H9 (cell line): ENCODE results near the gene AMOTL1. TPM values are rescaled to one million over a fixed set of nuclear protein-coding genes. Genes with fewer than 3 reads are reported as not detected.

Source experiments
- DNase-seq: peaks from one replicate; pipeline ENCODE4 v3.0.0-alpha.2; 2017
- H2AFZ ChIP-seq: one replicate; pipeline ENCODE4 v1.6.1; 2013; ENCODE audit warnings: mild to moderate bottlenecking, low read length, control low read depth, moderate library complexity
- H2AK5ac ChIP-seq: 2 replicates; pipeline ENCODE4 v1.6.1; 2013; ENCODE audit warnings: low read length, control low read depth, mixed read lengths; ENCODE audit not compliant: insufficient read length
- H2BK120ac ChIP-seq: one replicate; pipeline ENCODE4 v1.6.1; 2013; ENCODE audit warnings: low read depth, mild to moderate bottlenecking, low read length, control low read depth, inconsistent platforms; ENCODE audit not compliant: poor library complexity, severe bottlenecking
- H2BK12ac ChIP-seq: 2 replicates; pipeline ENCODE4 v1.6.1; 2013; ENCODE audit warnings: low read length, control low read depth, mixed read lengths, low read depth; ENCODE audit not compliant: insufficient read length
- H2BK15ac ChIP-seq: 2 replicates; pipeline ENCODE4 v1.6.1; 2013; ENCODE audit warnings: low read depth, low read length, control low read depth
- H2BK20ac ChIP-seq: one replicate; pipeline ENCODE4 v1.6.1; 2013; ENCODE audit warnings: low read depth, mild to moderate bottlenecking, low read length, control low read depth, inconsistent platforms; ENCODE audit not compliant: poor library complexity, severe bottlenecking
- H2BK5ac ChIP-seq: 2 replicates; pipeline ENCODE4 v1.6.1; 2013; ENCODE audit warnings: low read length, control low read depth, mixed read lengths; ENCODE audit not compliant: insufficient read length
- H3K14ac ChIP-seq: 2 replicates; pipeline ENCODE4 v1.6.1; 2013; ENCODE audit warnings: low read length, control low read depth; ENCODE audit not compliant: insufficient read depth
- H3K18ac ChIP-seq: 2 replicates; pipeline ENCODE4 v1.6.1; 2013; ENCODE audit warnings: low read depth, mild to moderate bottlenecking, mixed read lengths, low read length, control low read depth; ENCODE audit not compliant: insufficient read length
- H3K23ac ChIP-seq: 2 replicates; pipeline ENCODE4 v1.6.1; 2013; ENCODE audit warnings: low read length, control low read depth, mixed read lengths, low read depth; ENCODE audit not compliant: insufficient read length
- H3K23me2 ChIP-seq: 2 replicates; pipeline ENCODE4 v1.6.1; 2013; ENCODE audit warnings: low read depth, mild to moderate bottlenecking, mixed read lengths, low read length, control low read depth; ENCODE audit not compliant: insufficient read length, poor library complexity, severe bottlenecking
- H3K27ac ChIP-seq: 2 replicates; pipeline ENCODE4 v1.5.1; 2013; ENCODE audit warnings: low read length, control low read depth, mixed read lengths, low read depth; ENCODE audit not compliant: insufficient read length
- H3K27me3 ChIP-seq: 2 replicates; pipeline ENCODE4 v1.6.1; 2013; ENCODE audit warnings: low read length, control low read depth, inconsistent platforms; ENCODE audit not compliant: insufficient read depth
- H3K4ac ChIP-seq: 2 replicates; pipeline ENCODE4 v1.6.1; 2013; ENCODE audit warnings: low read depth, mild to moderate bottlenecking, control low read depth, inconsistent platforms, low read length, moderate library complexity
- H3K4me1 ChIP-seq: 2 replicates; pipeline ENCODE4 v1.6.1; 2013; ENCODE audit warnings: low read length, control low read depth, inconsistent platforms; ENCODE audit not compliant: insufficient read depth
- H3K4me2 ChIP-seq: 2 replicates; pipeline ENCODE4 v1.6.1; 2013; ENCODE audit warnings: low read length, control low read depth, mixed read lengths; ENCODE audit not compliant: insufficient read length, insufficient read depth
- H3K56ac ChIP-seq: 2 replicates; pipeline ENCODE4 v1.6.1; 2013; ENCODE audit warnings: low read depth, mild to moderate bottlenecking, mixed read lengths, low read length, control low read depth; ENCODE audit not compliant: insufficient read length
- H3K79me1 ChIP-seq: 2 replicates; pipeline ENCODE4 v1.6.1; 2013; ENCODE audit warnings: low read depth, mild to moderate bottlenecking, moderate library complexity, low read length, control low read depth, inconsistent platforms; ENCODE audit not compliant: insufficient read depth, poor library complexity, severe bottlenecking
- H3K79me2 ChIP-seq: 2 replicates; pipeline ENCODE4 v1.6.1; 2013; ENCODE audit warnings: low read length, control low read depth, inconsistent platforms; ENCODE audit not compliant: insufficient read depth
- H3K9ac ChIP-seq: 2 replicates; pipeline ENCODE4 v1.6.1; 2013; ENCODE audit warnings: low read length, control low read depth, mixed read lengths; ENCODE audit not compliant: insufficient read length; ENCODE audit errors: extremely low read depth
- H3K9me3 ChIP-seq: one replicate; pipeline ENCODE4 v1.6.1; 2013; ENCODE audit warnings: low read depth, low read length, inconsistent platforms; ENCODE audit not compliant: control insufficient read depth
- H3T11ph ChIP-seq: one replicate; pipeline ENCODE4 v1.6.1; 2013; ENCODE audit warnings: mild to moderate bottlenecking, low read length, control low read depth, inconsistent platforms
- H4K20me1 ChIP-seq: one replicate; pipeline ENCODE4 v1.6.1; 2013; ENCODE audit not compliant: control insufficient read depth, insufficient read length, insufficient read depth
- H4K5ac ChIP-seq: 2 replicates; pipeline ENCODE4 v1.6.1; 2013; ENCODE audit warnings: low read depth, mild to moderate bottlenecking, mixed read lengths, low read length, control low read depth; ENCODE audit not compliant: insufficient read length
- H4K8ac ChIP-seq: replicated peaks from 2 replicates; pipeline ENCODE4 v1.6.1; 2013; ENCODE audit warnings: low read length, control low read depth, mixed read lengths, low read depth; ENCODE audit not compliant: insufficient read length
- H4K91ac ChIP-seq: 2 replicates; pipeline ENCODE4 v1.6.1; 2013; ENCODE audit warnings: low read depth, mild to moderate bottlenecking, moderate library complexity, mixed read lengths, low read length, control low read depth; ENCODE audit not compliant: insufficient read length
- H3K27ac Mint-ChIP-seq, 3 experiments: 2 replicates in 2 of 3; 3 replicates in 1 of 3; pipeline ENCODE4 v1.8.0; 2020 to 2021; ENCODE audit warnings: mixed read lengths in 3 of 3, mild to moderate bottlenecking in 1 of 3, moderate library complexity in 1 of 3
- H3K27me3 Mint-ChIP-seq: 2 replicates; pipeline ENCODE4 v1.8.0; 2021; ENCODE audit warnings: low read depth, mild to moderate bottlenecking, moderate library complexity, mixed read lengths
- H3K36me3 Mint-ChIP-seq, 3 experiments: 2 replicates in 2 of 3; 3 replicates in 1 of 3; pipeline ENCODE4 v1.8.0; 2020 to 2021; ENCODE audit warnings: low read depth in 3 of 3, mixed read lengths in 3 of 3; ENCODE audit not compliant: insufficient read depth in 1 of 3
- H3K4me1 Mint-ChIP-seq, 2 experiments: 2 replicates each; pipeline ENCODE4 v1.8.0; 2020; ENCODE audit warnings: mixed read lengths in 2 of 2
- H3K4me3 Mint-ChIP-seq, 2 experiments: 2 replicates in 1 of 2; 3 replicates in 1 of 2; pipeline ENCODE4 v1.8.0; 2020 to 2021; ENCODE audit warnings: mild to moderate bottlenecking in 2 of 2, mixed read lengths in 2 of 2, moderate library complexity in 1 of 2
- H3K9me3 Mint-ChIP-seq, 2 experiments: 2 replicates in 1 of 2; 3 replicates in 1 of 2; pipeline ENCODE4 v1.8.0; 2020; ENCODE audit warnings: mild to moderate bottlenecking in 2 of 2, mixed read lengths in 2 of 2, moderate library complexity in 1 of 2
- CTCF ChIP-seq: fragments of 200-600 bp; sonication (generic); conservative IDR thresholded peaks from 3 replicates; pipeline ENCODE4 v1.8.0; 2021; ENCODE audit warnings: antibody characterized with exemption, mild to moderate bottlenecking
- WGBS: extraction: QIAGEN DNeasy Blood & Tissue Kit; methylation state at CpG from one replicate; pipeline ENCODE4 v1.1.7; 2013; ENCODE audit warnings: missing lambda C conversion rate, low lambda C conversion rate, mixed read lengths; ENCODE audit not compliant: insufficient read length; ENCODE audit errors: extremely low coverage; 5-methylcytosine and 5-hydroxymethylcytosine counted together
- total RNA-seq: library from RNA; stranded (reverse); gene quantifications from 2 replicates; pipeline ENCODE4 v1.2.1, GENCODE V29; 2021

Gene AMOTL1
- total RNA-seq, 1 experiment from 2014 or later, result 18.5 TPM

GRCh38 chr11:94924171-94924572 is 156.0 kb downstream of the AMOTL1 start:
- Histone ChIP-seq H3K27ac (no peak overlapping the region), H2BK15ac (no peak overlapping the region), H3K56ac (no peak overlapping the region), H3T11ph (no peak overlapping the region), H3K9me3 (no peaks in the 10 kb centered on the region), H2AFZ (no peak overlapping the region), H3K23me2 (no peaks in the 10 kb centered on the region), H3K4me1 (no peaks in the 10 kb centered on the region), H3K14ac (no peak overlapping the region), H4K5ac (no peak overlapping the region), H4K20me1 (peaks cover 2% of the 10 kb centered on the region), H3K23ac (no peak overlapping the region), H3K79me2 (no peaks in the 10 kb centered on the region), H3K18ac (no peak overlapping the region), H3K9ac (no peak overlapping the region), H3K4me2 (no peak overlapping the region), H3K27me3 (no peaks in the 10 kb centered on the region), H2AK5ac (no peak overlapping the region), H3K79me1 (no peaks in the 10 kb centered on the region), H2BK12ac (no peak overlapping the region), H4K8ac (no peak overlapping the region), H2BK5ac (no peak overlapping the region), H3K4ac (no peak overlapping the region), H2BK20ac (no peak overlapping the region), H4K91ac (no peak overlapping the region), H2BK120ac (no peak overlapping the region)
- WGBS, result no CpG with 5 or more reads among the region's 6 CpGs
- peaks cover 5 to 10% of the 10 kb centered on the region in 2 experiments; a peak in 3 of 4 replicates for H3K4me1 Mint-ChIP-seq
- no peaks in the 10 kb centered on the region for H3K36me3 Mint-ChIP-seq
- no peak for DNase-seq
- H3K27me3 Mint-ChIP-seq, result peaks cover 9% of the 10 kb centered on the region; the same call in 1 of the 2 replicates
- no peak overlapping the region for H3K4me3 Mint-ChIP-seq
- no peak for TF ChIP-seq CTCF
- H3K27ac Mint-ChIP-seq, result no peak overlapping the region
- H3K9me3 Mint-ChIP-seq, result no peaks in the 10 kb centered on the region
